ENCODE data around the gene C10orf105.

Gene C10orf105

DNA sequence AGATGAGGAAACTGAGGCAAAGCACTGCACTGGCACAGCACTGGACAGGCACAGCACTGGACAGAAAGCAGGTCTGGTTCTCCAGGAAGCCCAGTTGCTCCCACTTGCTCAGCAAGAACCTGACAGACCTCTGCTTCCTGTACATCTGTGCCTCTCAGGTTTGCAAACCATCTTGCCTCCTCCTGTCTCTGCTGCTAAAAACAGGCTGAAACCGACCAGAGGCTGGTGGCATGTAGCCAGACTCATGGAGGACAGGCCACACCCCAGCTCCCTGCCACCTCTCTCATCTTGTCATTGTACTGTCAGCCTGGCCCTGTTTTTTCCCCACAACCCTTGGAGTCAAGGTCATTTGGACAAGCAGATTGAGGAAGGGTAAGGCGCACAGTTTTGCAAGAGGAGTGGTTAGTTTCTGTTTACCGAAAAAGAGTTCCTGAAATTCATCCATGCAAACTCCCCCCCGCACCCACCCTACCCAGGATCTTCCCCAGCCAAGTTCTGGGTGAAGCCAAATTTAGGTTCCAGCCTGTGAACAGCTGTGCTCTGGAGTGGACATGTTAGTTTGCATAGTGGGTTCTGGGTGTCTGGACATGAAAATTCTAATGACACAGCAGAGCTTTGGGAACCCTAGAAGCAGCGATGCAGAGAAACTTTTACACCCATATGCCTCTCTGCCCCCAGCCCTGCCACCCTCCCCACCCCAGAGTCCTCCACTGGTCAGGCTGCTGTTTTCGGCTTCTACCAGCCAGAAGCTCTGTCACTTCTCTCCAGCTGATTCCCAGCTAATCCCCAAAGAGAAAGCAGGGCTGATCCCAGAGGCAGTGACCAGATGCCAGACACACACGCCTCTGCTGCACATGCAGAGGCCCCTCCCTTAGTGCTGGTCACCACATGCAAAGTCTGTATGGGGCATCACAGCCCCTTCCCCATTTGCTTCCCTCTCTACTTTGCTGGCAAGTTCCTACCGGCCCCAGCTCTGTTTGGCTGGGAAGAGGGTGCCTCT, 8.5 kb upstream of the C10orf105 start:
- Histone ChIP-seq H4K20me1 (no peaks in the 10 kb centered on the region), H3K4me2 (peak overlapping the region; percentile 78), H3K4me1 (peaks cover 75% of the 10 kb centered on the region), H3K27me3 (no peaks in the 10 kb centered on the region), H3K9ac (peak overlapping the region; percentile 25; the same call in 1 of the 2 replicates), H3K27ac (peak overlapping the region; percentile 46; the same call in 1 of the 2 replicates), H3K4me3 (no peak overlapping the region), H3K36me3 (no peaks in the 10 kb centered on the region), H3K9me3 (no peaks in the 10 kb centered on the region)
- TF ChIP-seq Cebpa-rat (IDR thresholded peaks at IDR 0.05): no peak

DNA sequence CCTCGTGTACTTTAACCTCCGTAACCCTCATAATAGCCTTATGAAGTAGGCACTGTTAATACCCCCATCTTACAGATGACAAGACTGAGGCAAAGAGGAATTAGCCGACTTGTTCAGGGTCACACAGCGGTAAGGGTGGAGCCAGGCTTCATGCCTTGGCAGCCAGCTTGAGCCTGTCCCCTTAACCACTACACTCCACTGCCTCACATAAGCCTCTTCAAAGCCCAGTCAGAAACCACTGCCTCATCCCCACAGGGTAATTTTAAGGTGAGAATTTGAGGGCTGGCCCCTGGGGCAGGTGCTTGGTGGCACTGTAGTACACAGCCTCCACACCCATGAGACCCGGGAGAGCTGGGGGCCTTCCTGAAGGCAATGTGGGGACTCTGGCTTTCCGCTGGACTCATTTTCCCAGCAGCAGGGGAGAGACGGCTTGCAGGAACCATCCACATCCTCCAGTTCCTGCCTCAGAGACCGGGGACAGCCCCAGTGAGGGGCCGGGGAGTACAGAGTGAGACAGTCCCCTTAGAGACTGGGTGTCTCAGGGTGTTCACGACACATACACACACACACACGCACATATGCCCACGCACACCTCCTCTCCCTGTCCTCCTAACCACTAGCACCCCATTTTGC, 7.6 kb upstream of the C10orf105 start:
- no peak for TF ChIP-seq Cebpa-rat (IDR thresholded peaks at IDR 0.05)
- no peaks in the 10 kb centered on the region for H3K27me3 ChIP-seq
- H3K4me1 ChIP-seq: peaks cover 75% of the 10 kb centered on the region
- H3K9ac ChIP-seq: peak overlapping the region; percentile 34; the same call in 1 of the 2 replicates
- peak overlapping the region; percentile 78 for H3K4me2 ChIP-seq
- H4K20me1 ChIP-seq: no peaks in the 10 kb centered on the region
- no peak overlapping the region for H3K4me3 ChIP-seq
- peak overlapping the region; percentile 46 for H3K27ac ChIP-seq
- H3K9me3 ChIP-seq: no peaks in the 10 kb centered on the region
- H3K36me3 ChIP-seq: no peaks in the 10 kb centered on the region

DNA sequence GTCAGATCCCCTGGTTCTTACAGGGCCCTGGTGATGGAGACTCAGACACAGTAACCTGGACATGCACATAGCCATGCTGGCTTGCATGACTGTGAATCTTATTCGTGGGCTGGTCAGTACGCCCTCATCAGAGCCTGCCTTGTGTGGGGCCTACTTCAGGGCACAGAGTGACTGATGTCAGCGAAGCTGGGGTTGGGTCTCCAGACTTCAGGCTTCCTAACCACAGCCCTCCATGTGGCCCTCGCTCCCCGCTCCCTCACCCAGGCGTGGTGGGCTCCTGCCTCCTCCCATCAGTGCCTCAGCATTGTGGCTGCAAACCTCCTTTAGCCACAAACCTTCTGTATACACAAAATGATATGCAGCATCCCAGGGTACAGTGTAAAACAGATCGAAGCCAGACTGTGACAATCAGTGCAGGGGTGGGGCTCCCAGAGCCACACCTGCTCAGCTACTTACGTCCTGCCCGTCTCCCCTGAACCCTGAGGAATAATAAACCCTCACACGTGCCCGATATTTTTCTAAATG, 7.1 kb upstream of the C10orf105 start:
- Histone ChIP-seq H3K4me2 (peak overlapping the region; percentile 78), H3K9ac (peak overlapping the region; percentile 34; the same call in 1 of the 2 replicates), H3K36me3 (no peaks in the 10 kb centered on the region), H4K20me1 (no peaks in the 10 kb centered on the region), H3K9me3 (no peaks in the 10 kb centered on the region), H3K4me1 (peaks cover 75% of the 10 kb centered on the region), H3K27me3 (no peaks in the 10 kb centered on the region), H3K4me3 (no peak overlapping the region), H3K27ac (peak overlapping the region; percentile 46)
- no peak for TF ChIP-seq Cebpa-rat (IDR thresholded peaks at IDR 0.05)

DNA sequence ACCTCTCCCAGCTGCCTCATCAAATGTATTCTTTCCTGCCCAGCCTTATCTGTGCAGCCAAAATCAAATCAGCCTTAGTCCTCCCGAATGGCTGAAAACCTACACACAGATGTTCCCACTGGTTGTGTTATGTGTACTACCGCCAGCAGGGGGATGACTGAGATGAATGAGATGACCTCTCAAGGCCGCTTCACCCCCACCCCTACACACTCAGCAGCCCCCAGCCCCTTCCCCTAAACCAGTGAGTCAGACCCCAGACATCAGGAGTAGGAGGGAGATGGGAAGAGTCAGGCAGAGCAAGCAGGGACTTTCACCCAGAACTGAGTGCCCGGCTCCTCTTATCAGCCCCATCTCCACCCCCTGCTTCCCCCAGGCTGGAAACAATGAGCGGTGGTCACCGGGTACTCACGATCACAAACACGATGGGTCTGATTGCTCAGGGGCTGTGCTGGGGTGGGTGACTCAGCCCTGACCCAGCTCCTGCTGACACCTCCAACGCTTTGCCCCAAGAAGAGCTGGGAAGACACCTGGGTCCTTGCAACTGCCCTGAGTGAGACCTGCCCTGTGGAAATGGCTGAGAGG, 6.5 kb upstream of the C10orf105 start:
- H3K9ac ChIP-seq: no peak overlapping the region
- TF ChIP-seq Cebpa-rat (IDR thresholded peaks at IDR 0.05): no peak
- H3K4me1 ChIP-seq: peaks cover 75% of the 10 kb centered on the region

DNA sequence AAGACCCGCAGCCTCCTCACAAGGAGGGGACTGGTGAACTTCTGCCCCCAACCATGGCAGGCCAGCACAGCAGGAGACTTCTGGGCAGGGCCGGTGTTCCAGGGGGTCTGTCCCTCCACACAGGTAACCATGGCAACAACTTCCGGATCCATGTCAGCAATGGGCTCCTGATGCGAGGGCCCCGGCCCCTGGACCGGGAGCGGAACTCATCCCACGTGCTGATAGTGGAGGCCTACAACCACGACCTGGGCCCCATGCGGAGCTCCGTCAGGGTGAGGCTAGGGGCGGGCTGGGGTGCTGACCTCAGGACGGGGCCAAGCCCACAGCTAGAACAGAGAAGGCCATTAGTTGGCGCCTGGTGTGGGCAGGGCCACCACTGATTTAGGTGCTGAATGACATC, 5.7 kb upstream of the C10orf105 start:
- Histone ChIP-seq H3K4me3 (no peak overlapping the region), H4K20me1 (no peaks in the 10 kb centered on the region), H3K27me3 (no peaks in the 10 kb centered on the region), H3K36me3 (no peaks in the 10 kb centered on the region), H3K9me3 (no peaks in the 10 kb centered on the region), H3K4me2 (0 out of 2 replicates have a peak overlapping the region, but pooled peaks have one; percentile 78), H3K4me1 (peaks cover 72% of the 10 kb centered on the region), H3K9ac (no peak overlapping the region), H3K27ac (no peak overlapping the region)
- no peak for TF ChIP-seq Cebpa-rat (IDR thresholded peaks at IDR 0.05)

More for the DNA sequence above, 6.5 kb upstream of the C10orf105 start:
- Histone ChIP-seq H4K20me1 (no peaks in the 10 kb centered on the region), H3K4me3 (no peak overlapping the region), H3K27ac (peak overlapping the region; percentile 46; the same call in 1 of the 2 replicates), H3K9me3 (no peaks in the 10 kb centered on the region), H3K27me3 (no peaks in the 10 kb centered on the region), H3K36me3 (no peaks in the 10 kb centered on the region), H3K4me2 (peak overlapping the region; percentile 78)

DNA sequence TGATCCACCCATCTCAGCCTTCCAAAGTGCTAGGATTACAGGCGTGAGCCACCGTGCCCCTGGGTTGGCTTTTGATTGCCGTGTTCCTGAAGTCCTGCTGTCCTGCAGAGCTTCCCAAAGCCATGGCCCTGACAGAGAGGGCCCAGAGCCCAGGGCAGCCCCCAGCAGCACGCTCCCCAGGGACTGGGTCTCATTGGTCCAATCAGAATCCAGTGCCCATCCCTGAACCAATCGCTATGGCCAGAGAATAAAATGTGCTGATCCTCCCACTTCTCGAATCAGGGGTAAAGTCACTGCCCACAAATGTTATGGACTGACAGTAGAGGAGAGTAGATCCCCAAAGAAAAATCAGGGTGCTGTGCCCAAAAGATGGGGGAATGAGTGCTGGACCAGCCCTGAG, 5.0 kb upstream of the C10orf105 start:
- H3K4me2 ChIP-seq: peak overlapping the region; percentile 5; the same call in 1 of the 2 replicates
- no peak overlapping the region for H3K9ac ChIP-seq
- H3K27me3 ChIP-seq: no peaks in the 10 kb centered on the region
- H3K9me3 ChIP-seq: no peaks in the 10 kb centered on the region
- no peak for TF ChIP-seq Cebpa-rat (IDR thresholded peaks at IDR 0.05)
- peaks cover 72% of the 10 kb centered on the region for H3K4me1 ChIP-seq
- H3K36me3 ChIP-seq: no peaks in the 10 kb centered on the region
- no peak overlapping the region for H3K4me3 ChIP-seq
- H4K20me1 ChIP-seq: no peaks in the 10 kb centered on the region
- H3K27ac ChIP-seq: no peak overlapping the region

DNA sequence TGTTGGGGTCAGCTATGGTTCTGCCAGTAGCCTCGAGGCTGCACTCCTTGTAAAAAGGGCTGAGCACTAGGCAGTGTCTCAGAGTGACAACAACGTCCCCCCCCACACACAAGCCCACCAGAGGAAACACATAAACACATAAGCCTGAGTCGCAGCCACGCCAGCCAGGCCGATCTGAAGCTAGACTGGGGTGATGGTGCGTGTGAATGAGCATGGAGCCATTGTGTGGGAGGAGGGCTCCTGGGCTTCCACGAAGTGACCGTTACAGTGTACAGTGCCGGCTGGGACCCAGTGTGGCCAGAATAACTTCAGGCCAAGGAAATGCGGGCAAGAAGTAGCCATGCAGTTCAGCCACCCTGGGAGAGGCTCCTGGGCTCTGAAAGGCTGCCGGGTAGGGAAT, 3.7 kb upstream of the C10orf105 start:
- Histone ChIP-seq H3K27me3 (no peaks in the 10 kb centered on the region), H3K27ac (no peak overlapping the region), H3K4me1 (peaks cover 63% of the 10 kb centered on the region), H3K4me3 (no peak overlapping the region), H3K9ac (no peak overlapping the region), H3K9me3 (no peaks in the 10 kb centered on the region), H4K20me1 (no peaks in the 10 kb centered on the region), H3K36me3 (no peaks in the 10 kb centered on the region), H3K4me2 (no peak overlapping the region)
- TF ChIP-seq Cebpa-rat (IDR thresholded peaks at IDR 0.05): no peak

DNA sequence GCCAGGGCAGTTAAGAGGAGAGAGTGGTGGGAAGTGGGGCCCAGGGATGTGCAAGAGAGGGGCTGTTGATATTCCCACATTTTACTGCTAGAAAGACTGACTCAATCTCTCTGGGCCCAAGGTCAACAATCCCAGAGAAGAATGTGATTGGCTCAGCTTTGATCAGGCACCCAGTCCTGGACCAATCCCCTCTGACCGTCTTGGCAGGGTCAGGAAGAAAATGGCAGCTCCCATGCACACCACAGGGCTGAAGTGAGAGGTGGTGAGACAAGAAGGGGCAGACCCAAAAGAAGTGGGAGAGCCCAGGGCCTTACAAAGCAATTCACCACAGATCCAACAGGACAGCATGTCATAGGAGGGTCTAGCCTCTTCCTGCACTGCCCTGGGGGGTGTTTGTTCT, 3.3 kb upstream of the C10orf105 start:
- H3K36me3 ChIP-seq: no peaks in the 10 kb centered on the region
- H3K27ac ChIP-seq: no peak overlapping the region

DNA sequence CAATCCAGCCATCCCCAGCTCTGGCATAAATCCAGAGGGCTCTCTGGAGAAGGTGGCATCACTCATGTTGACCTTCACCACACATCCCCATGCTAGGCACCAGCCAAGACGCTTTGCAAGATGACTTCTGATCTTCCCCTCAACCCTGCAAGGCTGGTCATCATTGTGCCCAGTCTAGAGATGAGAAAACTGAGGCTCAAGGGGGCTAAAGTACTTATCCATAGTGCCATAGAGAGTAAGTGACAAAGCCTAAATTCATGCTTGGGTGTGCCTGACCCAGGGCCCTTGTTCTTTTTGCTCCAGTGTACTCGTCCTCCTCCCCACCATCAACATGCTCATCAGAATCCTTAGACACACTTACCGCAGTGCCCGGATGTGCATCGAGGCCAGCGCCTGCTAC, 1.7 kb upstream of the C10orf105 start:
- no peak overlapping the region for H3K9ac ChIP-seq
- peaks cover 58% of the 10 kb centered on the region for H3K4me1 ChIP-seq
- no peak for TF ChIP-seq Cebpa-rat (IDR thresholded peaks at IDR 0.05)
- no peak overlapping the region for H3K4me3 ChIP-seq
- H3K27ac ChIP-seq: no peak overlapping the region
- no peaks in the 10 kb centered on the region for H3K36me3 ChIP-seq
- no peaks in the 10 kb centered on the region for H4K20me1 ChIP-seq
- H3K9me3 ChIP-seq: no peaks in the 10 kb centered on the region
- no peak overlapping the region for H3K4me2 ChIP-seq
- no peaks in the 10 kb centered on the region for H3K27me3 ChIP-seq

More for the DNA sequence above, 3.3 kb upstream of the C10orf105 start:
- Histone ChIP-seq H3K9me3 (no peaks in the 10 kb centered on the region), H4K20me1 (no peaks in the 10 kb centered on the region), H3K27me3 (no peaks in the 10 kb centered on the region), H3K9ac (no peak overlapping the region), H3K4me1 (peaks cover 61% of the 10 kb centered on the region), H3K4me3 (no peak overlapping the region), H3K4me2 (no peak overlapping the region)
- no peak for TF ChIP-seq Cebpa-rat (IDR thresholded peaks at IDR 0.05)

Data from BLaER1 (cell line).